CD14-positive monocyte (primary cell): ENCODE measurements around the gene TBC1D13. TPM values are rescaled to one million over a fixed set of nuclear protein-coding genes. Genes with fewer than 3 reads are reported as not detected.

Experiments used
- DNase-seq, 3 donors: peaks; one replicate each; pipeline ENCODE4 v3.0.0-alpha.2; 2011 to 2022
- H2AFZ ChIP-seq: 2 replicates; pipeline ENCODE4 v1.6.0; 2012; ENCODE audit warnings: mild to moderate bottlenecking, low read depth, low read length, inconsistent platforms; ENCODE audit not compliant: insufficient read depth, poor library complexity, severe bottlenecking
- H3K27ac ChIP-seq, 2 donors: 1 replicate in 1 of 2; 2 replicates in 1 of 2; pipeline ENCODE4 v1.5.1; 2012 to 2013; ENCODE audit warnings: low read length in 2 of 2, control low read depth in 1 of 2, inconsistent platforms in 1 of 2, low read depth in 1 of 2, mild to moderate bottlenecking in 1 of 2
- H3K27me3 ChIP-seq, 2 donors: one replicate each; pipeline versions ENCODE4 v1.6.0 to v1.6.1; 2011 to 2013; ENCODE audit warnings: low read length in 2 of 2; ENCODE audit not compliant: control insufficient read depth in 2 of 2, insufficient read depth in 2 of 2
- H3K36me3 ChIP-seq, 2 donors: replicated peaks in 1 of 2; 1 replicate in 1 of 2; 2 replicates in 1 of 2; pipeline versions ENCODE4 v1.5.1 to v1.6.1; 2012 to 2013; ENCODE audit warnings: low read length in 2 of 2, control low read depth in 1 of 2, inconsistent platforms in 1 of 2, mild to moderate bottlenecking in 1 of 2; ENCODE audit not compliant: insufficient read depth in 2 of 2, control insufficient read depth in 1 of 2
- H3K4me1 ChIP-seq, 2 donors: 1 replicate in 1 of 2; 2 replicates in 1 of 2; pipeline versions ENCODE4 v1.5.1 to v1.6.1; 2012 to 2013; ENCODE audit warnings: low read length in 2 of 2, control low read depth in 1 of 2, inconsistent platforms in 1 of 2, mild to moderate bottlenecking in 1 of 2, moderate library complexity in 1 of 2; ENCODE audit not compliant: insufficient read depth in 2 of 2, control insufficient read depth in 1 of 2
- H3K4me2 ChIP-seq: replicated peaks from 2 replicates; pipeline ENCODE3; 2012; ENCODE audit warnings: low read length, moderate library complexity, mild to moderate bottlenecking; ENCODE audit not compliant: poor library complexity, severe bottlenecking; ENCODE audit errors: extremely low read depth
- H3K4me3 ChIP-seq, 3 experiments: fragments of 200-600 bp in 1 of 3; sonication (generic) in 1 of 3; replicated peaks in 1 of 3; 1 replicate in 2 of 3; 2 replicates in 1 of 3; pipeline ENCODE4 v1.5.1; 2011 to 2013; ENCODE audit warnings: low read length in 3 of 3, mild to moderate bottlenecking in 3 of 3, control low read depth in 2 of 3, low read depth in 2 of 3, inconsistent platforms in 1 of 3, moderate library complexity in 1 of 3
- H3K79me2 ChIP-seq: 2 replicates; pipeline ENCODE4 v1.6.0; 2012; ENCODE audit warnings: mild to moderate bottlenecking, control low read depth, inconsistent platforms, low read length, moderate library complexity; ENCODE audit not compliant: insufficient read depth
- H3K9ac ChIP-seq: 2 replicates; pipeline ENCODE4 v1.6.0; 2017; ENCODE audit warnings: low read length, mild to moderate bottlenecking; ENCODE audit not compliant: insufficient read depth, poor library complexity, severe bottlenecking
- H3K9me3 ChIP-seq, 2 donors: replicated peaks in 1 of 2; 1 replicate in 1 of 2; 2 replicates in 1 of 2; pipeline versions ENCODE4 v1.5.1 to v1.6.1; 2012 to 2013; ENCODE audit warnings: low read length in 2 of 2, control low read depth in 1 of 2; ENCODE audit not compliant: control insufficient read depth in 1 of 2, insufficient read depth in 1 of 2
- H4K20me1 ChIP-seq: 2 replicates; pipeline ENCODE4 v1.6.0; 2012; ENCODE audit warnings: mild to moderate bottlenecking, low read length, control low read depth, moderate library complexity; ENCODE audit not compliant: insufficient read depth
- H3K27ac Mint-ChIP-seq, 7 donors: one replicate each; pipeline ENCODE4 v1.8.0; 2020; ENCODE audit warnings: mild to moderate bottlenecking in 7 of 7, mixed read lengths in 7 of 7, moderate library complexity in 6 of 7, inconsistent platforms in 2 of 7
- H3K27me3 Mint-ChIP-seq, 3 donors: one replicate each; pipeline ENCODE4 v1.8.0; 2021 to 2022; ENCODE audit warnings: low read depth in 3 of 3, mild to moderate bottlenecking in 3 of 3, mixed read lengths in 3 of 3, moderate library complexity in 3 of 3, inconsistent platforms in 1 of 3
- H3K36me3 Mint-ChIP-seq, 2 donors: one replicate each; pipeline ENCODE4 v1.8.0; 2020; ENCODE audit warnings: mixed read lengths in 2 of 2, inconsistent platforms in 1 of 2, mild to moderate bottlenecking in 1 of 2
- H3K4me1 Mint-ChIP-seq: one replicate; pipeline ENCODE4 v1.8.0; 2020; ENCODE audit warnings: mild to moderate bottlenecking, mixed read lengths
- H3K4me3 Mint-ChIP-seq, 2 donors: one replicate each; pipeline ENCODE4 v1.8.0; 2020; ENCODE audit warnings: mild to moderate bottlenecking in 2 of 2, mixed read lengths in 2 of 2, moderate library complexity in 1 of 2
- H3K9me3 Mint-ChIP-seq, 7 donors: one replicate each; pipeline ENCODE4 v1.8.0; 2020 to 2022; ENCODE audit warnings: mixed read lengths in 7 of 7, mild to moderate bottlenecking in 6 of 7, moderate library complexity in 6 of 7, inconsistent platforms in 2 of 7
- CTCF ChIP-seq: fragments of 200-600 bp; IDR thresholded peaks from one replicate; pipeline ENCODE4 v1.8.0; 2022; ENCODE audit warnings: antibody characterized with exemption, mild to moderate bottlenecking
- WGBS: methylation state at CpG from one replicate; pipeline ENCODE4 v1.1.5; 2013; ENCODE audit warnings: missing lambda C conversion rate; ENCODE audit not compliant: insufficient coverage; 5-methylcytosine and 5-hydroxymethylcytosine counted together
- intact Hi-C, 2 donors: fragments of 100-400 bp; cut with micrococcal nuclease; formaldehyde crosslinking; loops; one replicate each; pipeline versions ENCODE4 v1.15.0 to v1.15.1; 2023
- polyA plus RNA-seq, 3 donors: library from polyadenylated mRNA; depleted of rRNA in 1 of 3; unstranded in 2 of 3; stranded (reverse) in 1 of 3; fragments of 300-500 nt in 2 of 3; fragments of >200 nt in 1 of 3; fragmentation: Illumina TruSeq in 2 of 3; gene quantifications; 1 replicate in 2 of 3; 2 replicates in 1 of 3; pipeline ENCODE4 v1.2.3, GENCODE V29; 2012 to 2021

The TBC1D13 gene
- polyA plus RNA-seq, 3 donors: 9.9 to 16.8 (median 13.8) TPM

GRCh38 chr9:128835246-128836210 lies 48.5 kb downstream of the TBC1D13 start:
- H4K20me1 ChIP-seq: no peaks in the 10 kb centered on the region
- Mint-ChIP-seq H3K27me3 (peaks cover 0 to 2% (median 0%) of the 10 kb centered on the region in 3 donors), H3K9me3 (no peaks in the 10 kb centered on the region), H3K4me1 (no peaks in the 10 kb centered on the region), H3K36me3 (peaks cover 2 to 20% of the 10 kb centered on the region in 2 donors), H3K27ac (peak overlapping the region in 1 of 7 donors; percentile 33), H3K4me3 (no peak overlapping the region)
- TF ChIP-seq CTCF: no peak
- no peak overlapping the region for H3K4me3 ChIP-seq
- H3K27me3 ChIP-seq: no peaks in the 10 kb centered on the region
- H3K27ac ChIP-seq: no peak overlapping the region
- no peak overlapping the region for H3K9ac ChIP-seq
- H3K9me3 ChIP-seq: no peaks in the 10 kb centered on the region
- no peaks in the 10 kb centered on the region for H3K79me2 ChIP-seq
- DNase-seq: no peak
- H3K36me3 ChIP-seq: no peaks in the 10 kb centered on the region
- H3K4me1 ChIP-seq: no peaks in the 10 kb centered on the region
- H2AFZ ChIP-seq: no peak overlapping the region
- H3K4me2 ChIP-seq: no peak overlapping the region
- 98% methylated on average over 18 of the region's 28 CpGs for WGBS
- intact Hi-C loops: no loop called here

- intact Hi-C loops: no loop called here
- TF ChIP-seq CTCF: no peak
- H2AFZ ChIP-seq: no peak overlapping the region
- H4K20me1 ChIP-seq: no peaks in the 10 kb centered on the region
- DNase-seq: no peak
- no peaks in the 10 kb centered on the region for H3K9me3 ChIP-seq
- no peaks in the 10 kb centered on the region for H3K4me1 ChIP-seq
- H3K27me3 ChIP-seq: no peaks in the 10 kb centered on the region
- no peak overlapping the region for H3K27ac ChIP-seq
- H3K4me2 ChIP-seq: no peak overlapping the region
- H3K36me3 ChIP-seq: no peaks in the 10 kb centered on the region
- no peaks in the 10 kb centered on the region for H3K79me2 ChIP-seq
- H3K27ac Mint-ChIP-seq: no peak overlapping the region
- peaks cover 2 to 20% of the 10 kb centered on the region in 2 donors for H3K36me3 Mint-ChIP-seq
- H3K9ac ChIP-seq: no peak overlapping the region
- no peaks in the 10 kb centered on the region for H3K9me3 Mint-ChIP-seq
- peaks cover 0 to 2% (median 0%) of the 10 kb centered on the region in 3 donors for H3K27me3 Mint-ChIP-seq
- no peaks in the 10 kb centered on the region for H3K4me1 Mint-ChIP-seq
- WGBS: 84% methylated on average over 9 of the region's 14 CpGs
- H3K4me3 ChIP-seq: no peak overlapping the region
- no peak overlapping the region for H3K4me3 Mint-ChIP-seq
Measured at GRCh38 chr9:128836509-128837145, 49.6 kb downstream of the TBC1D13 start.
